GM18858 (cell line): ENCODE data around the gene BTG4.

Experiments
- ATAC-seq: cut with Tn5 transposase; IDR thresholded peaks from one replicate; pipeline ENCODE4 v1.9.1; 2021; ENCODE audit not compliant: unreplicated experiment

The BTG4 gene

DNA sequence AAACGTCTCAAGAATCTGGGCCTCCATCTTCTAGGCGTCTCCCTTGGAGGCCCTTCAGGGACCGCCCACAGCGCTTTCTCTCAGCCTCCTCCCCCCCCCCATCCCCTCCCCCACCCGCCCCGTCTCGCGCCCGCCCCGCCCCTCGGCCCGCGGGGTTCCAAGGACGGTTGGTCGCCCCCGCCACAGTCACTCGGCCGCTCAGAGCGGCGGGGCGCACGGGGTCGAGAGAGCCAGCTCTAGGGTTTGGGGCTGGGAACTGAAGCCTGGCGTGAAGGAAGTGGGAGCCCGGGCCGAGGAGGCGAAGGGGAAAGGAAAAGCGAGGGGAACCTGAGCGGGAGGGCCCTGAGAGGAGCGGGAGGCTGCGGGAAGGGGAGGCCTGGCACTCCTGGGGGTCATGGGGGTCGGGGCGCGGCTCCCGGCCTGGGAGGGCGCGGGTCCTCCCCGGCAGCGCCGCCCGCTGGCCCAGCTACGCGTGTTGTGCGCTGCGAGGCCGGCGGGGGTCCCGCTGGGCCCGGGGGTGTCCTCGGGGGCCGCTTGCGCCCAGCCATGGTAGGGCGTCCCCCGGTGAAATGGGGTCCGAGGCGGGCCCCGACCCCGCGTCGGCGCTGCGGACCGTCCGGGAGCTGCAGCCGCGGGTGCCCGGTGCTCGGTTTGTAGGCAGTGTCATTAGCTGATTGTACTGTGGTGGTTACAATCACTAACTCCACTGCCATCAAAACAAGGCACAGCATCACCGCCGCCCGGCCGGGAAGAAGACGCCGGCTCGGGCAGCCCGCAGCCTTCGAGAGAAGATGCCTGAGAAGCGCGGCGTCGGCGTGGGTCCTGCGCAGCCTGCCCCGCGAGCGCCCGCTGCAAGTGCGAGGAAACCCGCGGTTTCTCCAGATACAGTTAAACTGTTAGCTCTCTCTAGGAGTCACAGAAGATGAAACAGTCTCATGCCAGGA lies at the start of gene BTG4:
Gene BTG4 (minus strand): TSS at position 91 of the 944 bp plus-strand sequence. CDS start 13,610 bp downstream, outside the sequence.
- no peak for ATAC-seq

DNA sequence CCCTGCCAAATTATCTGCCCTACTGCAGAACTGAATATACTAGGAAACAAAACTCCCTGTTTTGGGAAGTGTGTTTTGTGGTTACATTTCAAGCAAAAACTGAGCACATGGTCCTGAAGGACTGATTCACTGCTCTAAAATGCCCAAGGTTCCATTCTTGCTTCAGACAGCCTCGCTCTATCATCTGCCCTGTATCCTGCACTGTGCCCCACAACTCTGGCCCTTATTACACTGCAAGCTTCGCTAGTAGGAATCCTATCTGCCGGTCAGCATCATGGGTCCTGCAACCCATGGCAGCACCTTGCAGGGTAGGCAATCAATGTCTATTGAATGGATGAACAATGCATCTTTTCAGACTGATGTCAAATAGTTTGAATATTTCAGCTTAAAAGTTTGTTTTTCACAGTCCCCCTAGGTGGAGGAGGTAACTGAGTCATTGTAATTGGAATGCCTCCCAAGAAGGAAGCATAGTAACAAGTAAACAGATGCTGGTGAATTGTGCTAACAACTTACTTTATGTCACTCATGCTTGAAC lies 49.7 kb upstream of the BTG4 start:
- ATAC-seq, result no peak

DNA sequence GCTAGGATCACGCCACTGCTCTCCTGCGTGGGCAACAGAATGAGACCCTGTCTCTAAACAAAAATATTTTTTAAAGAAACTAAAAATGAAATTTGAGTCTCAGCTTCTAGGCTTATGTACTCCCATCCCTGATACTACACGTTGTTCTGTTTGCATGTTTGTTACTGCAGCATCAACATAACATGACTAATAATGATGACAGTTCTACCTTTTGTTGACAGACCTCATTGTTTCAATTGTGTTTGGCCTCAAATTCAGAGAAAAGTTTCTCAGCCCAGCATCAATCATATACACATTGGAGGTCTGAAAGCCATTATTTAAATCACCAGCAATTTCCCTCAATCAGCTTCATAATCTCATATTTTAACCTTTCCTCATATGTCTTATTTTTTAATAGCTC lies 49.1 kb upstream of the BTG4 start:
- no peak for ATAC-seq

DNA sequence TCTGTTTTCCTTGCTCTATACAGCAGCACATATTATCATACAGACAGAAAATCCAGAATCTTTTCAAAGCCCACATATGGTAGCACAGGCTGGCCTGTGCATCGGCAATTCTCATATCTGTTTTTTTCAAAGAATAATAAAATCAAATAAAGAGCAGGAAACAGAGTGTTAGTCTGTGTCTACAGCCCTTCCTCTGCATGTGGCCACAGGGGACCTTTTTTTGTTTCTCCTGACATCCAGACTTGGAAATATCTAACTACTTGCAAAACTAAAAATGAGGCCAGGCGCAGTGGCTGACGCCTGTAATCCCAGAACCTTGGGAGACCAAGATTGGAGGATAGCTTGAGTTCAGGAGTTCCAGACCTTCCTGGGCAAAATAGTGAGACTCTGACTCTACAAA lies 48.6 kb upstream of the BTG4 start:
- ATAC-seq, result no peak

DNA sequence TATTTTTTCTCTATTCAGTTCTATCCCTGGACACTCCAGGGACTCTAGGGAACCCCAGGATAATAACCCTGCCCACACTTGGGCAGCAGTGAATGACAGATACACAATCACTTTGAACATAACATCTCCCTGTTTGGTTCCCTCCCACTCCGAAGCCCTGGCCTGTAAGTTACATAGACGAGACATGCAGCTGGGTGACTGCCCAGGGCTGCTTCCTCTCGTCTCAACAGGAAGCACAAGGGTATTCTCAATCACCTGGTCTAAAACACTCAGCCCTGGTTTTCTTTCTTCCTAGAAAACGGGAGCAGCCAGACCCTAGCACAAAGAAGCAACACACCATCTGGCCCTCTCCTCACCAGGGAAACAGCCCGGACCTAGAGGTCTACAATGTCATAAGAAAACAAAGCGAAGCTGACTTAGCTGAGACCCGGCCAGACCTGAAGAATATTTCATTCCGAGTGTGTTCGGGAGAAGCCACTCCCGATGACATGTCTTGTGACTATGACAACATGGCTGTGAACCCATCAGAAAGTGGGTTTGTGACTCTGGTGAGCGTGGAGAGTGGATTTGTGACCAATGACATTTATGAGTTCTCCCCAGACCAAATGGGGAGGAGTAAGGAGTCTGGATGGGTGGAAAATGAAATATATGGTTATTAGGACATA lies 47.7 kb upstream of the BTG4 start:
- ATAC-seq, result no peak

DNA sequence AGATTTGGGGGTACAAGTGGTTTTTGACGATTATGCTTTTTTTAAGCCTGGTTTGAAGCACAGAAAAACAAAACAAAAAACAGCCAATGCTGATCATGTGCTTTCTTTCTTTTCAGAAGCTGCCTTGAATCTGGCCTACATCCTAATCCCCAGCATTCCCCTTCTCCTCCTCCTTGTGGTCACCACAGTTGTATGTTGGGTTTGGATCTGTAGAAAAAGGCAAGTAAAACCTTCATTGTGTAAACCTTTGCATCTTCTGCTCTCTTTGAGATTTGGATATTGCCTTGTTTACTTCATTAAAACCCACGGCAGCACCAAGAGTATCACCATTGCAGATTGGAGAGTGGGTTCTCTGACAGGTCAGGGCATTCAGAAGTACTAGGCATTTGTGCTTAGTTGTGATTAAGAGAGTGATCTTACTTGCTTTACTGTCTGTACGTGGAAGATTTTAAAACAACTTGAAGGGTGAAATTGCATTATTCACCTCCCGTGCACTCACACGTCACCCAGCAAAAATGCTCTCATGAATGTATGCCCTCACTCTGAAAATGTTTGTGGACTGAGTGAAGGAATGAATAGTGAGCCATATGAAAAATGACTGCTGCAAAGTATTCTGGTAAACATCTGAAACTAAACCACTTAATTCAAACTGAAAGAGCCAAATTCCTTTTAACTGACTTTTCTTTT lies 45.4 kb upstream of the BTG4 start:
- ATAC-seq, result no peak

DNA sequence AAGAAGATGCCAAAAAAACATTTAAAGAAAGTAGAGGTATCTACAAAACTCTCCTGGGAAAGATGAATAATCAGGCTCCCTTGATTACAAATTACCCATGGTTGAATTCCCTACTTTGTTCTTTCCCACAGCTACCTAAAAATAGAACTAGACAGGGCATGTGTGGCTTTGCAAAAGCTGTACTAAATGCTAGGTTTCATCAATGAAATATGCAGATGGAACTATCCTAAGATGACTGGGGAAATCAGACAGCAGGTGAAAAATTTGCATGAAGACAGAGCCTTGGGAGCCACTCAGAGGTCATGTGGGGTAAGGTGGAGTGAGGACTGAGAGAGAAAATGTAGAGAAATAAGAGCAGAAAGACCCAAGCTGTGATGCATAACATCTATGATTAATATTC lies 43.1 kb upstream of the BTG4 start:
- no peak for ATAC-seq

DNA sequence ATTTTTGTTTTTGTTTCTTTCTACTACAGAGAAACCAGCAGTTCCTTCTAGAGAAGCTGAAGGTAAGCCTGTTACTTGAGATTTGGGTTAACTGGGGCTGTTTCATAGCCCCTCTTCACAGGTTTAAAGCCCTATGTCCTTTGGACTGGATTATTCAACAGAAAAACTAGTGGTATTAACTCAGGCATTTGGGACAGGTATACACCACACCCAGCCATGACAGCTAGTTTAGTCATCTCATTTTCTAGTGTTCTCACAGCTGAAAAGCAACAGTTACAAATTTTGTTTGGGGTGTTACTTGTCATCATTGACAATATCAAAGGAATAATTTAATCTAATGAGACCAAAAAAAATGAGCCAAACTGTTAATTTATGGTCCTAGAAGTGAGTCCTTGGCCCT lies 42.3 kb upstream of the BTG4 start:
- ATAC-seq, result no peak

DNA sequence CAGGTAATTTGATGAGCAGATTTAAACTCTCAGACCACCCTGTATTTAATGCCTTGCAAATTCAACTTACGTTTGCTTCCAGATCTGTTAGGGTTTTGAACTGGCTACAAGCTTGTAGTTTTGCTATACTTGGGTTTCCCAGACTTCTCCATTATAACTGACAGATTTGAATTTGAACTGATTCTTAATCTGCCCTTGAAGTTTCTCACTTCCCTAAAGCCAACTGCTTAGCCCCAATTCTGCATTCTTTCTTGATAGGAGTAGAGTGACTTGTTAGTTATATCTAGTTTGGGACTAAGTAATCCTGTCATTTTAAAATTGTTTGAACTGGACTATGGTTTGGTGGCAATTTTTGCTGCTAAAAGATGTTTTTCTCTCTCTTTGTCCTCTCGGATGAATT lies 38.1 kb upstream of the BTG4 start:
- ATAC-seq, result no peak

DNA sequence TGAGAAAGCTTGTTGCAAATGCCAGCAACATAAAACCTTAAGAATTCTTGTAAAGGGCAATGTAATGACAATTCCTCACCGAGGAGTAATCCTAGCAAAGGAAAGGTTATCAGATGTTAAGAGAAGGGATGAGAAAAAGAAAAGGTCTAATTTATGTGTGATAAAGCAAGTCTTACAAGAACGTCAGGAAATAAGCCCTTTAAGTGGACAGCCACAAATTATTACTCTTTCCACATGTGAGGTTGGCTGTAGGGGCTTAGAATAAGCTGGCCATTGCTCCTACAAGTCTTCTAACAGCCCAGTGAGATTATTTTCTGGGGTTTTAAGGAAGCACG lies 37.6 kb upstream of the BTG4 start:
- ATAC-seq, result no peak

DNA sequence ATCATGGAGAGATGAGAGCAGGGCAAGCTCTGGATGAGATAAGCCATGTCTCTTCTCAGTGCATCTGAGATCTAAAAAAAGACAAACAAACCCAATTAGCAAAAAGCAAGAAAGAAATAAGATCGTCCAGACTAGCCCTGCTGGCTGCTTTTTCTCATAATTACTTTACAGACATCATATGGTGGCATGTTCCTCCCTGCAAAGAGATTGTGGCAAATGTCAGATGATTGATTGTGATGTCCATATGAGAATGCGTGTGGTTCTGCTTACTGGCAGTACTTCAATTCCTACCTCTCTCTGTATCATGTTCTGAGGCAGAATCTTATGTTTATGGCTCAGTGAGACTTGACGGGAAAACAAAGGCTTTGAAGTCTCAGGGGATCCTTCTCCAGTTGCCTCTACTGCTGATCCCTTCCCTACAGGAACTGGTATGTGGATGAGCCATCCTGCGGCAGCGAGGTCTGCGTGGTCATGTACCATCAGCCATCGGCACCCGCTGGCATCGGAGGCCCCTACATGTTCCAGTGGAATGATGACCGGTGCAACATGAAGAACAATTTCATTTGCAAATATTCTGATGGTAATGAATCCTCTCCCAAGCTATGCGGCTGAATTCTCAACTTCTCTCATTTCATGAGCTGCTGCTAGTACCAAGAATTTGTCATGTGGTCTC lies 37.1 kb upstream of the BTG4 start:
- no peak for ATAC-seq

DNA sequence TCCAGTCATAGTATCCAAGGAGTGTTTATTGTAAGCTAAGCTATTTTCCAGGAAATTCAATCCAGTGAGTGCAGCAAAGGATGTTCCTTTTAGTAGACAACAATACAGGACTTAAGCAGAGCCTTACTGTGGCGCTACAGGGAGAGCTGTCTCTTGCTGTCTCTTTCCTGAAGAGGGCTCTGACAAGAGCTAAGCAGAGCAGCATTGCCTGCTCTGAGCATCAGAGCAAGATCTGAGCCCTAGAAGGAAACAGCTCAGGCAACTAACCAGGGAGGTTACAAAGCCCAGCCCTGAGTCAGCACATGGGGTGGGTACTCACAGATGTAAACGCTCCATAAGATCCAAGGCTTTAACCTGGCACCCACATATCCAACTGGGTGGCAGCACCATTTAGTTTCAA lies 36.3 kb upstream of the BTG4 start:
- no peak for ATAC-seq

DNA sequence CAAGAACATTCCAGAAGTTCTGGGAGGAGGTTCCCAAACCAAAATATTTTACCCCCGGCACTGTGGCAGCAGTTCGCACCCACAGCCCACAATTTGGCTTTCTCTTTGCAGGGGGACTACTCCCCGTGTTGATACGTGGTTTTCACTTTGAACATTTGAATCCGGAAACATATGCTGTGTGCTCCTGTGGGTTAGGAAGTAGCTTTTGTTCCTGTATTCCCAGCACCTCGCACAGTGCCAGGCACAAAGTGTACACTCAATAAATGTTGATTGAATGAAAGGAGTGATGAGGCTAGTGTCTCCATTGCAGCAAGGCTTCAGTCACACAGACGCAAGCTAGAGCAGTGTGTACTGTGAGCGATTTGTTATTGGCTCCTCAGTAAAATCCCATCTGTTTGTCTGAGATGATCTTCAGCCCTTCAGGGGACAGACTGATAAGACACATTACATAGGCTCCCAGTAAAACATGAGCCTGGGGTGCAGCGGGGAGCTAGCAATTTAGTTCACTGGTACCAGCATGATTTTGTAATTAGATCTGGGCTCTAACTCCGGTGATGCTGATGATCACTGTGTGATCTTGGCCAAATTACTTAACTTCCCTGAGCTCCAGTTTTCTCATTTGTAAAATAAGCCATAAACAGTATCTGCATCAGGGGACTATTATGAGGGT lies 30.6 kb upstream of the BTG4 start:
- no peak for ATAC-seq

DNA sequence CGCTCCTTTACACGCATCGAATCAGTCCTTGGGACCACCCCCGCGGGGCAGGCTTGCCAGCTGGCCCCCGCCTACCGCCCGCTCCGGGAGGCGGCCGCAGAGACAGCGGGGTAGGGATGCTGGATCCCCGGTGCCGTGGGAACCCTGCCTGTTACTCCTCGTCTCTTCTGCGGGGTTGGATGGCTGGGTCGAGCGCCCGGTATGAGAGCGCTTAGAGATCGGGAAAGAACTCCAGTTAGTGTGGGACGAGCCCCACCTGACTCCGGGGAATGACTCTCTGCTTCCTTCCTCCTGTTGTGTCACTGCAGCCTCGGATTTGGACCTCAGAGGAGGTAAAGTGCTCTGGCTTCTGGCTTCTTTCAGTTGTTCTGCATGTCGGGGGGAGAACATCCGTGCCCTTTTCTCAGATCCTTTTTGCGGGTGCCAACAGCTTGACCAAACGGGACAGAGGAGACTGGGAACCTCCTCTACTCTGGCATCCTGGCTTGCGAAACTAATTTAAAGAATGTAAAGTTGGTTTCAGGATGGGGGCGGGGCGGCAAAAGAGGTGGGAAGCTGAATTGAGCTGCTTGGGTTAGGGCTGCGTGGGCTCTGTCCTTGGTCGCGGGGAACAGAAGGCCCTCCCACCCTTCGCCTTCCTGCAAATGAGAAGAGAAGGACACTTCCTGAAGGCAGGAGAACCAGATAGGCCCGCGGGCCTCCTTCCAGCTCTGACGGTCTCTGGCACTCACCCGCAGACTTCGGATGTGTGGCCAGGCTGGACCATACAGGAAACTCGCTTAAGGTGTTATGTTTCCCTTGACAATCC lies 29.3 kb upstream of the BTG4 start:
- ATAC-seq, result no peak

DNA sequence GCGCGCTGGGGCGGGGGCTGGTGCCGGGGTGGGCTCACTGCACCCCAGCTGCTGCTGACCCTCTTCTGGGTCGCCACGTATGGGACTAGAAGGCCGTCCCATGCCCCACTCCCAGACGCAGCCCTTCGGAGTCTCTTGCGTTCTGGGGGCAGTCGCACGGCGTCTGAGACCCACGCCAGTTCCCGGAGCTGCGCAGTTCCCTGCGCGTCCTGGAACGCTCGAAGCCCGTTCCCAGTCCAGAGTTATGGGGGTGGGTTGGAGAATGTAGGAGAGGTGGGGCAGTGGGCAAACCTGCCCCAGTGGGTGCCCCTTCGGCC lies 28.7 kb upstream of the BTG4 start:
- ATAC-seq, result no peak

DNA sequence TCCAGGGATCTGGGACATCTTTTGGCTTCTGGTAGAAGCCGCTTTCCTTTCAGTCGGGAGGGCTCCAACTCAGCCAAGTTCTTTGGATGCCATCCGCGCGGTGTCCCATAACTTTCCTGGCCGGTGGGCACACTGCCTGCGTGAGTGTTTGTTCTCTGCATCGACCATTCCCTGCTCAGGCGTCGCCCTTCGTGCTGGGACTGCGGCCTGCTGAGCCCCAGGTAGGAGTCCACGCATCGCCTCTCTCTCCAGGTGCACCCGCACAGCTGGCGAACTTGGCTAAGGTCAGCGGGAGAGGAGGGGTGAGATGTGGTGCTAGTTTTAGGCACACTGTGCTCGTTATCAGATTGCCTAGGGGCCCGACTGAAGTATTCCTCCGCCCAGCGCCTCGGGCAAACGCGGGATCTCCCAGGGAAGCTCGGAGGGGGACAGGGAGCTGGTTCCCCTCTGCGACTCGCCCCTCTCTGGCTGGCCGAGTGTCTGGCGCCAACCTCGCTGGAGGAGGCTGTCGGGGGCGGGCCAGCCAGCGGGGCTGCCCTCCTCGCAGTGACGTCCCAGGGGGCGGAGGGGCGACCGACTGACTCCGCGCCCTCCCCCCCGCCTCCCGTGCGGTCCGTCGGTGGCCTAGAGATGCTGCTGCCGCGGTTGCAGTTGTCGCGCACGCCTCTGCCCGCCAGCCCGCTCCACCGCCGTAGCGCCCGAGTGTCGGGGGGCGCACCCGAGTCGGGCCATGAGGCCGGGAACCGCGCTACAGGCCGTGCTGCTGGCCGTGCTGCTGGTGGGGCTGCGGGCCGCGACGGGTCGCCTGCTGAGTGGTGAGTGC lies 28.1 kb upstream of the BTG4 start, which contains the start of gene LAYN:
Gene LAYN (plus strand): TSS at position 607 of the 823 bp plus-strand sequence. CDS start 124 bp downstream, at position 731.
- no peak for ATAC-seq

DNA sequence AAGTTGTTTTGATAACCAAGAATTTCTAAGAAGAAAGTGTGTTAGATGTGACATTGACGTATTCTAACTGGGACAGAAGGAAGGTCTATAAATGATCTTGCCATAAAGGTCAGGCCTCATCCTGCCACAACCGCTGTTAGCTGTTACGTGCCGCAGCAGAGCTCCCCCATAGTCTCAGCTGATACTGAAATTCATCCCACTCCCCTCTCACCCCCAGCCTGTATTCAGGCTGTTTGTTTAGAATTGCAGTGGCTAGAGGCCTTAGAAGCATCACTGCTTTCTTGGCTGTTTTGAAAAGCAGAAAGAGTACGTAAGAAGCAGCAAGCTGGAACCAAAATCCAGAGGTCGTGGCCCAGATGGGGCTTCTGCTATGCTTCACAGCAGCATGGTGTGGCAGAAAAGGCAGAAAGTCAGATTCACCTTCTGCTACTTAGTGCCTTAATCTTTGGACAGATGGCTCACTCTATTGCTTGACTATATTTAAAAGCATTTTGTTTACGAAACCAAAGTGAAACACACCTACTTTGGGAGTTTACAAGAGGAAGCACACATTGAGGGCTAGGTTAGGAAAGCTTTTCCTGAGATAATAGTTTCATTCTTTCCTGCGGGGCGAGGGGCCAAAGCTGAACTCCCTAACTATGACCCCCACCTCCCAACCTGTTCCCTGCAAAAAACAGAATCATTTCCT lies 27.4 kb upstream of the BTG4 start:
- ATAC-seq, result no peak

DNA sequence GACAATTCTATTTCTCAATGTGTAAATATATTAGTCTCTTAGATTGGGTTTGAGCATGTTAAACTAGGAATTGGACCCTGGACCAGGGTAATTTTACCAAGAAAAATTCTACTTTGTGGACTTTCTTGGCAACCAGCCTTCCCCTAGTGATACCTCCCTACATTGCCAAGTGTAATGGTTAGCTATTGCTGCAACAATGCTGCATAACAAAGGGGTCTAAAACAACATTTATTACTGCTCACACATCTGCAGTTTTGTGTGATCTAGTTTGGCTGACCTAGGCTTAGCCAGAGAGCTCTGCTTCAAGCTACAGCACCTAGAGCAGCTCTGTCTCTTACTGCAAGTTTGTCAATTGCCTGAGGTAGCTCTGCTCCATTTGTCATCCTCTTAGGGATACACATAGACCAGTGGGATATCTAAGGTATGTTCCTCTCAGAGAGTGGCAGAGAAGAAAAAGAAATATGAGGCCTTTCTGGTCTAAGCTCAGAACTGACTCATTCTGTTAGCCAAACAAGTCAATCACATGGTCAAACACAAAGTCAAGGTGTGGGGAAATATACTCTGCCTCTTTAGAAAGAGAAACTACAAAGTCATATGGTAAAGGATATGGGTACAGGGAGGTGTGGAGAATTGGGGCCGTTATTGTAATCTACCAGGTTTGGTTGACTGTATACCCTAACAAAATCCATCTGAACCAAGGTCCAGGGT lies 26.4 kb upstream of the BTG4 start:
- no peak for ATAC-seq
